Spleen (tissue), 11 donors: Measurements from ENCODE around the gene CDH15. TPM values are rescaled to one million over a fixed set of nuclear protein-coding genes. Genes with fewer than 3 reads are reported as not detected.

ENCODE experiments used
- DNase-seq: peaks from one replicate; pipeline ENCODE4 v3.0.0-alpha.2; 2020
- H3K27ac ChIP-seq, 8 donors: fragments of 200-600 bp; sonication (generic) in 7 of 8; 1 replicate in 4 of 8; 2 replicates in 4 of 8; pipeline versions ENCODE4 v1.5.0 to v1.8.0; 2016 to 2021; ENCODE audit warnings: inconsistent platforms in 4 of 8, mild to moderate bottlenecking in 4 of 8, moderate library complexity in 1 of 8
- H3K27me3 ChIP-seq, 7 donors: fragments of 200-600 bp; sonication (generic) in 6 of 7; replicated peaks in 1 of 7; 1 replicate in 4 of 7; 2 replicates in 3 of 7; pipeline versions ENCODE4 v1.5.0 to v1.8.0; 2016 to 2021; ENCODE audit warnings: inconsistent platforms in 3 of 7, mild to moderate bottlenecking in 1 of 7
- H3K36me3 ChIP-seq, 6 donors: fragments of 200-600 bp; sonication (generic) in 5 of 6; 1 replicate in 4 of 6; 2 replicates in 2 of 6; pipeline versions ENCODE4 v1.5.0 to v1.8.0; 2016 to 2021; ENCODE audit warnings: inconsistent platforms in 2 of 6
- H3K4me1 ChIP-seq, 6 donors: fragments of 200-600 bp; sonication (generic) in 5 of 6; 1 replicate in 3 of 6; 2 replicates in 3 of 6; pipeline versions ENCODE4 v1.5.0 to v1.8.0; 2016 to 2021; ENCODE audit warnings: inconsistent platforms in 3 of 6
- H3K4me3 ChIP-seq, 8 donors: fragments of 200-600 bp; sonication (generic) in 7 of 8; 1 replicate in 4 of 8; 2 replicates in 4 of 8; pipeline versions ENCODE4 v1.5.0 to v1.8.0; 2016 to 2021; ENCODE audit warnings: inconsistent platforms in 4 of 8, mild to moderate bottlenecking in 4 of 8, moderate library complexity in 2 of 8
- H3K9me3 ChIP-seq, 8 donors: fragments of 200-600 bp; sonication (generic) in 7 of 8; 1 replicate in 4 of 8; 2 replicates in 4 of 8; pipeline versions ENCODE4 v1.5.0 to v1.8.0; 2016 to 2021; ENCODE audit warnings: inconsistent platforms in 4 of 8
- CTCF ChIP-seq, 11 experiments: fragments of 200-600 bp in 7 of 11; fragments of 450-650 bp in 4 of 11; sonication (generic) in 4 of 11; IDR thresholded peaks in 8 of 11; conservative IDR thresholded peaks in 3 of 11; 1 replicate in 7 of 11; 2 replicates in 4 of 11; pipeline versions ENCODE4 v1.4.0 to v1.8.0; 2016 to 2021; ENCODE audit warnings: antibody characterized with exemption in 11 of 11, inconsistent platforms in 4 of 11, mild to moderate bottlenecking in 1 of 11
- POLR2A ChIP-seq, 3 donors: fragments of 450-650 bp; IDR thresholded peaks; one replicate each; pipeline ENCODE4 v1.5.1; 2017; ENCODE audit warnings: antibody characterized with exemption in 3 of 3, mild to moderate bottlenecking in 1 of 3
- POLR2AphosphoS5 ChIP-seq, 3 donors: sonication (generic); formaldehyde crosslinking; IDR thresholded peaks; one replicate each; pipeline ENCODE4 v1.5.1; 2017; ENCODE audit warnings: antibody characterized with exemption in 3 of 3
- WGBS, 5 donors: extraction: QIAGEN DNeasy Blood & Tissue Kit in 3 of 5; methylation state at CpG; one replicate each; pipeline versions ENCODE4 v1.1.5 to v1.1.7; 2013 to 2018; 5-methylcytosine and 5-hydroxymethylcytosine counted together
- intact Hi-C: fragments of 100-400 bp; cut with DNase I; formaldehyde crosslinking; loops from one replicate; pipeline ENCODE4 v1.15.0; 2023; ENCODE audit warnings: low total_unique reads
- polyA plus RNA-seq, 3 donors: library from polyadenylated mRNA; stranded (reverse); fragments of 200-250 nt; gene quantifications; one replicate each; pipeline ENCODE4 v1.2.1, GENCODE V29; 2013
- total RNA-seq, 7 donors: library from RNA; depleted of rRNA in 3 of 7; stranded (reverse); fragments of >200 nt in 3 of 7; fragmentation: NEBNext Ultra II Directional in 4 of 7; extraction: Animal tissue kit (Norgen Biotek cat#: 25700) in 4 of 7; gene quantifications; one replicate each; pipeline versions ENCODE4 v1.1.0 to v1.2.1, GENCODE V29; 2016 to 2021
- donor health status: healthy with polysubstance abuse.
- donor health status: DM: no; HTN: no; CAD: no; lungs with moderate emphysema.
- donor health status: DM: no; HTN: no; CAD: no.
- donor health status: Bipolar disorder and iron deficiency.
- donor health status: healthy.
- donor health status: DM: no; HTN: no; CAD: no.
- donor health status: DM: yes; HTN: yes; CAD: no.

CDH15 gene
- total and polyA plus RNA-seq, 10 donors = 0.14 to 7.4 (median 1.2) TPM

GRCh38 chr16:89135971-89136765 is 35.4 kb upstream of the CDH15 start:
- TF ChIP-seq POLR2AphosphoS5 (IDR thresholded peaks at IDR 0.05) (peak in 1 of 3 donors; percentile 4), CTCF (IDR thresholded peaks at IDR 0.05 in 8 of 11, conservative IDR thresholded peaks at IDR 0.05 in 3 of 11) (no peak)
- H3K27ac ChIP-seq = no peak overlapping the region
- intact Hi-C loops = no loop called here
- H3K27me3 ChIP-seq = no peaks in the 10 kb centered on the region
- no peak overlapping the region for H3K4me3 ChIP-seq
- no peaks in the 10 kb centered on the region for H3K4me1 ChIP-seq
- DNase-seq = peak; percentile 65
- peaks cover 0 to 100% (median 73%) of the 10 kb centered on the region in 6 donors for H3K36me3 ChIP-seq
- 94 to 96% (median 95%) methylated on average over 35 of the region's 35 CpGs for WGBS, 5 donors
- no peaks in the 10 kb centered on the region for H3K9me3 ChIP-seq

GRCh38 chr16:89136931-89137330 is 34.6 kb upstream of the CDH15 start:
- no peaks in the 10 kb centered on the region for H3K4me1 ChIP-seq
- DNase-seq = peak; percentile 54
- no peaks in the 10 kb centered on the region for H3K9me3 ChIP-seq
- H3K27me3 ChIP-seq = no peaks in the 10 kb centered on the region
- no peak overlapping the region for H3K27ac ChIP-seq
- H3K4me3 ChIP-seq = no peak overlapping the region
- TF ChIP-seq POLR2AphosphoS5 (IDR thresholded peaks at IDR 0.05) = peak in 1 of 3 donors; percentile 33
- no peak for TF ChIP-seq POLR2A (IDR thresholded peaks at IDR 0.05)
- intact Hi-C loops = no loop called here
- H3K36me3 ChIP-seq = peaks cover 0 to 100% (median 77%) of the 10 kb centered on the region in 6 donors
- 95 to 98% (median 97%) methylated on average over 17 of the region's 17 CpGs for WGBS, 5 donors

GRCh38 chr16:89137666-89138512 is 33.7 kb upstream of the CDH15 start:
- H3K9me3 ChIP-seq = no peaks in the 10 kb centered on the region
- peak; percentile 60 for DNase-seq
- intact Hi-C loops = no loop called here
- no peaks in the 10 kb centered on the region for H3K27me3 ChIP-seq
- TF ChIP-seq CTCF (IDR thresholded peaks at IDR 0.05 in 8 of 11, conservative IDR thresholded peaks at IDR 0.05 in 3 of 11) (no peak), POLR2AphosphoS5 (IDR thresholded peaks at IDR 0.05) (no peak), POLR2A (IDR thresholded peaks at IDR 0.05) (no peak)
- peaks cover 0 to 100% (median 74%) of the 10 kb centered on the region in 6 donors for H3K36me3 ChIP-seq
- no peak overlapping the region for H3K4me3 ChIP-seq
- 81 to 95% (median 92%) methylated on average over 10 to 24 of the region's 24 CpGs for WGBS, 5 donors
- H3K4me1 ChIP-seq = no peaks in the 10 kb centered on the region
- H3K27ac ChIP-seq = no peak overlapping the region

- H3K36me3 ChIP-seq = peaks cover 0 to 100% (median 69%) of the 10 kb centered on the region in 6 donors
- H3K4me1 ChIP-seq = no peaks in the 10 kb centered on the region
- no peaks in the 10 kb centered on the region for H3K9me3 ChIP-seq
- H3K27me3 ChIP-seq = no peaks in the 10 kb centered on the region
- no peak for DNase-seq
- intact Hi-C loops = no loop called here
- 91 to 99% (median 97%) methylated on average over 7 of the region's 7 CpGs for WGBS, 5 donors
- no peak overlapping the region for H3K27ac ChIP-seq
- no peak overlapping the region for H3K4me3 ChIP-seq
- no peak for TF ChIP-seq CTCF (IDR thresholded peaks at IDR 0.05 in 8 of 11, conservative IDR thresholded peaks at IDR 0.05 in 3 of 11)
Observed at GRCh38 chr16:89138513-89138795, 33.1 kb upstream of the CDH15 start.
